ENCODE results near the gene TMPRSS7. TPM values are rescaled to one million over a fixed set of nuclear protein-coding genes. Genes with fewer than 3 reads are reported as not detected.

Gene TMPRSS7
- polyA plus RNA-seq, 3 donors, result not detected

DNA sequence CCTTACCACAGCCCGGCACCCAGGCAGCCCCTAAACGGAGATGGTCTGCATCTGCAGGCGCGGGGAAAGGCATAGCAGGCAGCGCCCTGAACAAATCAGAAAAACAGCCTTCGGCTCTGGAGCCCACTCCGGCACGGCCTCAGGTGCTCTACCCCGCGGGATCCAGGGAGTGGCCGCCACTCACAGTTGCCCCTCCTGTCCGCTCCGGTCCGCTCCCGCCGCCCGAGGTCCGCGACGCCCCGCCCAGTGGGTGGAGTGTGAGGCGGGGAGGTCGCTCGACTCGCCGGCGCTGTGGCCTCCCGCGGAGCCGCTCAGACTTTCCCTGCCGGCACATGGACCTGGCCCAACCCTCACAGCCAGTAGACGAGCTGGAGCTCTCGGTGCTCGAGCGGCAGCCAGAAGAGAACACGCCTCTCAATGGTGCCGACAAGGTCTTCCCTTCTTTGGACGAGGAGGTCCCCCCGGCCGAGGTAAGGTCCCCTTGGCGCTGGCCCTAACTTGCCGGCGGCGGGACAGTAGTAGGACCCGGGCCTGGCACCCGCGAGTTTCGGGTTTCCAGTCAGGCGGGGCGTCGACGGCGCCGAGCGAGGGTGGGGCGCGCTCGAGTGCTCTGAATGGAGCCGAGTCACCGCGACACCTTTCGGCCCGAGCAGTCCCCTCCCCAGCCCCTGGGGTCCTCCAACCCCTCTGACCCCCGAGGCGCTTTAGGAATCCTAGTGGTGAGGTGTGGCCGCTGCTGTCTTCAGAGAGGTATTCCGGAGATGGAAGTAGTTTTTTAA, 51.7 kb downstream of the TMPRSS7 start, which contains the start of gene C3orf52:
Gene C3orf52 (plus strand): TSS at position 314 of the 779 bp plus-strand sequence. CDS start 19 bp downstream, at position 333.
- intact Hi-C loops (cut with micrococcal nuclease), result no loop called here
- H3K79me2 ChIP-seq (ENCODE audit: insufficient read depth, low read length), result no peaks in the 10 kb centered on the region
- H3K27ac ChIP-seq (ENCODE audit: low read depth in 1 of 2, low read length in 2 of 2), result no peak within 1 kb of the TSS
- peaks cover 21 to 22% of the 10 kb centered on the region in 2 donors for H3K4me1 ChIP-seq (ENCODE audit: control insufficient read depth in 1 of 2, insufficient read depth in 2 of 2, low read length in 2 of 2)
- Mint-ChIP-seq H3K27me3 (ENCODE audit: low read depth in 3 of 3) (peaks cover 77 to 88% (median 86%) of the 10 kb centered on the region in 3 donors), H3K4me3 (peak within 1 kb of the TSS; percentile 78 to 92), H3K27ac (peak within 1 kb of the TSS in 1 of 7 donors; percentile 18), H3K4me1 (peaks cover 30% of the 10 kb centered on the region), H3K9me3 (peaks cover 0 to 16% (median 8%) of the 10 kb centered on the region in 7 donors), H3K36me3 (peaks cover 0 to 9% of the 10 kb centered on the region in 2 donors)
- 2% methylated on average over 56 of the region's 67 CpGs for WGBS (ENCODE audit: insufficient coverage)
- H3K9ac ChIP-seq (ENCODE audit: insufficient read depth, low read length, poor library complexity, severe bottlenecking), result peak within 1 kb of the TSS; percentile 9
- peaks cover 79 to 92% of the 10 kb centered on the region in 2 donors for H3K27me3 ChIP-seq (ENCODE audit: control insufficient read depth in 2 of 2, insufficient read depth in 2 of 2, low read length in 2 of 2)
- H3K36me3 ChIP-seq (replicated peaks in 1 of 2; ENCODE audit: control insufficient read depth in 1 of 2, insufficient read depth in 2 of 2, low read length in 2 of 2), result no peaks in the 10 kb centered on the region
- DNase-seq, result peak; percentile 8 to 38 (median 10)
- TF ChIP-seq, protein P1, sequence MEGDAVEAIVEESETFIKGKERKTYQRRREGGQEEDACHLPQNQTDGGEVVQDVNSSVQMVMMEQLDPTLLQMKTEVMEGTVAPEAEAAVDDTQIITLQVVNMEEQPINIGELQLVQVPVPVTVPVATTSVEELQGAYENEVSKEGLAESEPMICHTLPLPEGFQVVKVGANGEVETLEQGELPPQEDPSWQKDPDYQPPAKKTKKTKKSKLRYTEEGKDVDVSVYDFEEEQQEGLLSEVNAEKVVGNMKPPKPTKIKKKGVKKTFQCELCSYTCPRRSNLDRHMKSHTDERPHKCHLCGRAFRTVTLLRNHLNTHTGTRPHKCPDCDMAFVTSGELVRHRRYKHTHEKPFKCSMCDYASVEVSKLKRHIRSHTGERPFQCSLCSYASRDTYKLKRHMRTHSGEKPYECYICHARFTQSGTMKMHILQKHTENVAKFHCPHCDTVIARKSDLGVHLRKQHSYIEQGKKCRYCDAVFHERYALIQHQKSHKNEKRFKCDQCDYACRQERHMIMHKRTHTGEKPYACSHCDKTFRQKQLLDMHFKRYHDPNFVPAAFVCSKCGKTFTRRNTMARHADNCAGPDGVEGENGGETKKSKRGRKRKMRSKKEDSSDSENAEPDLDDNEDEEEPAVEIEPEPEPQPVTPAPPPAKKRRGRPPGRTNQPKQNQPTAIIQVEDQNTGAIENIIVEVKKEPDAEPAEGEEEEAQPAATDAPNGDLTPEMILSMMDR (IDR thresholded peaks at IDR 0.05), result no peak
- H3K4me3 ChIP-seq (replicated peaks in 1 of 3; ENCODE audit: low read depth in 2 of 3, low read length in 3 of 3), result peak within 1 kb of the TSS; percentile 19 to 66 (median 24)
- no peaks in the 10 kb centered on the region for H4K20me1 ChIP-seq (ENCODE audit: insufficient read depth, low read length)
- H3K4me2 ChIP-seq (replicated peaks; ENCODE audit: extremely low read depth, low read length, poor library complexity, severe bottlenecking), result peak within 1 kb of the TSS; percentile 77
- H3K9me3 ChIP-seq (replicated peaks in 1 of 2; ENCODE audit: control insufficient read depth in 1 of 2, insufficient read depth in 1 of 2, low read length in 2 of 2), result peaks cover 0 to 8% of the 10 kb centered on the region in 2 donors
- peak within 1 kb of the TSS; percentile 59 for H2AFZ ChIP-seq (ENCODE audit: insufficient read depth, low read depth, low read length, poor library complexity, severe bottlenecking)

DNA sequence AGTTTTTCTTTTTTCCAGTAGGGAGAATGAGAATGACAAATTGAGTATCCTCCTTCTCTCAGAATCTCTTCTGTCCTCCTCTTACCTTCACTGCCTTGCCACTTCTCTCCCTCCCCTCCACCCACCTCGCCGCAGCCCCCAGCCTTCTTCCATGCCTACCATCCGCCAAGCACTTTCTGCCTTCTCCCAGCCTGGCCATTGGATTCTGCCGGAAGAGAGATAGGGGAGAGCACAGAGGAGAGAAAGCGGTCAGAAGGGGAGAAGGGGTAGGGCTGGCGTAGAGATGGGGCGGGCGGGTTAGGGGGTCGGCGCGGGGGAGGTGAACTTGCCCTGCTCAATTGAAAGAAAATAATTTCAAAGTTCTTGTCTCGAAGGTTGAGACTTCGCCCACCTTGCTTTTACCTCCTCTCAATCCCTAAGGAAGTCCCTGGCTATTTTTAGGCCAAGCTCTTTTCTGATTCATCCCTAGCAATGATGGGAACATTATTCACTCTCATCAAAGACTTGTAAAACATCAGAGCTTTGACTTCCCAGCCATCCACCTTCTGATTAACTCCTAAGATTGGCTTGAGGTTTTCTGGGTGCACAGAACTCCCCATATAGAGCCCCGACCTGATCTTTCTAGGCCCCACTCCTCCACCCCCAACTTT, 52.5 kb downstream of the TMPRSS7 start:
- Mint-ChIP-seq H3K4me1 (peaks cover 30% of the 10 kb centered on the region), H3K27ac (peak overlapping the region in 1 of 7 donors; percentile 18), H3K4me3 (peak overlapping the region; percentile 56 to 92), H3K36me3 (peaks cover 0 to 9% of the 10 kb centered on the region in 2 donors), H3K9me3 (peaks cover 0 to 23% (median 8%) of the 10 kb centered on the region in 7 donors), H3K27me3 (ENCODE audit: low read depth in 3 of 3) (peaks cover 84 to 93% (median 90%) of the 10 kb centered on the region in 3 donors)
- Histone ChIP-seq H3K4me1 (ENCODE audit: control insufficient read depth in 1 of 2, insufficient read depth in 2 of 2, low read length in 2 of 2) (peaks cover 21 to 22% of the 10 kb centered on the region in 2 donors), H3K36me3 (replicated peaks in 1 of 2; ENCODE audit: control insufficient read depth in 1 of 2, insufficient read depth in 2 of 2, low read length in 2 of 2) (no peaks in the 10 kb centered on the region), H3K4me2 (replicated peaks; ENCODE audit: extremely low read depth, low read length, poor library complexity, severe bottlenecking) (peak overlapping the region; percentile 77), H3K27me3 (ENCODE audit: control insufficient read depth in 2 of 2, insufficient read depth in 2 of 2, low read length in 2 of 2) (peaks cover 83 to 94% of the 10 kb centered on the region in 2 donors), H3K4me3 (replicated peaks in 1 of 3; ENCODE audit: low read depth in 2 of 3, low read length in 3 of 3) (peak overlapping the region in 2 of 3 experiments; percentile 24 to 66), H3K9ac (ENCODE audit: insufficient read depth, low read length, poor library complexity, severe bottlenecking) (peak overlapping the region; percentile 9), H3K27ac (ENCODE audit: low read depth in 1 of 2, low read length in 2 of 2) (no peak overlapping the region), H4K20me1 (ENCODE audit: insufficient read depth, low read length) (no peaks in the 10 kb centered on the region), H3K79me2 (ENCODE audit: insufficient read depth, low read length) (no peaks in the 10 kb centered on the region), H3K9me3 (replicated peaks in 1 of 2; ENCODE audit: control insufficient read depth in 1 of 2, insufficient read depth in 1 of 2, low read length in 2 of 2) (peaks cover 0 to 8% of the 10 kb centered on the region in 2 donors), H2AFZ (ENCODE audit: insufficient read depth, low read depth, low read length, poor library complexity, severe bottlenecking) (peak overlapping the region; percentile 59)
- DNase-seq, result no peak
- TF ChIP-seq, protein P1 (IDR thresholded peaks at IDR 0.05), result no peak
- intact Hi-C loops (cut with micrococcal nuclease), result no loop called here
- 84% methylated on average over 2 of the region's 14 CpGs for WGBS (ENCODE audit: insufficient coverage)

All from CD14-positive monocyte (primary cell).